ENCODE results near the gene CRTC2. TPM values are rescaled to one million over a fixed set of nuclear protein-coding genes. Genes with fewer than 3 reads are reported as not detected.

CRTC2 gene
- total and polyA plus RNA-seq, 5 donors from 2014 or later = 13.6 to 145 (median 27.1) TPM

DNA sequence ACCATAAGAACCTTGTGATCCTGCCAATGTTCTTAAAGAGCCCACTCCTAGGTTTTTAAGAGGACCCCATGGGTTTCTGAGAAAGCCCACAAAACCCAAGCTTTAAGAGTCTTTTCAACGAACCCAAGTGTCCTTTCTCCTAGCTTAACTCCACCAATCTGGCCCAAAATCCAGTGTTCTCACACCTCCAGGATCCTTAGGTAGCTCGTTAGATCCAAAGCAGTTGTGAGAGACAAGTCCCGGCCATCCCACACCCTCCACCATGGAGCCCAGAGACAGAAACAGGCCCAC, 13.6 kb downstream of the CRTC2 start:
- H3K36me3 Mint-ChIP-seq = peaks cover 26% of the 10 kb centered on the region
- peaks cover 0 to 51% (median 22%) of the 10 kb centered on the region in 4 donors for H3K4me1 Mint-ChIP-seq
- peak overlapping the region; percentile 94 to 97 (median 95) for H3K27ac Mint-ChIP-seq
- Histone ChIP-seq H3K9me3 (ENCODE audit: control insufficient read depth in 2 of 2, low read length in 2 of 2) (no peaks in the 10 kb centered on the region), H3K27ac (ENCODE audit: insufficient read depth, low read length, poor library complexity, severe bottlenecking) (peak overlapping the region; percentile 91), H3K27me3 (ENCODE audit: control insufficient read depth, insufficient read depth, low read length) (no peaks in the 10 kb centered on the region), H3K36me3 (ENCODE audit: control insufficient read depth, insufficient read depth, low read length) (peaks cover 53% of the 10 kb centered on the region), H3K4me1 (ENCODE audit: control insufficient read depth, insufficient read depth, low read length, poor library complexity, severe bottlenecking) (peaks cover 42% of the 10 kb centered on the region), H3K4me3 (ENCODE audit: low read depth, low read length) (peak overlapping the region; percentile 91)
- no peaks in the 10 kb centered on the region for H3K9me3 Mint-ChIP-seq
- ATAC-seq (ENCODE audit: low read depth in 2 of 2) = no peak
- H3K27me3 Mint-ChIP-seq = peaks cover 6% of the 10 kb centered on the region
- H3K4me3 Mint-ChIP-seq = peak overlapping the region; percentile 95 to 99 (median 97)
- no peak for DNase-seq

- Histone ChIP-seq H3K27ac (ENCODE audit: insufficient read depth, low read length, poor library complexity, severe bottlenecking) (peak overlapping the region; percentile 91), H3K36me3 (ENCODE audit: control insufficient read depth, insufficient read depth, low read length) (peaks cover 55% of the 10 kb centered on the region)
- peak overlapping the region; percentile 95 to 99 (median 97) for H3K4me3 Mint-ChIP-seq
Measured at GRCh38 chr1:153944005-153944826, 14.2 kb downstream of the CRTC2 start.

GRCh38 chr1:153942766-153943549, 15.5 kb downstream of the CRTC2 start:
- ATAC-seq (ENCODE audit: low read depth in 2 of 2) (no peak), DNase-seq (no peak)
- H3K4me3 ChIP-seq (ENCODE audit: low read depth, low read length) = no peak overlapping the region
- no peaks in the 10 kb centered on the region for H3K9me3 Mint-ChIP-seq
- H3K36me3 ChIP-seq (ENCODE audit: control insufficient read depth, insufficient read depth, low read length) = peaks cover 49% of the 10 kb centered on the region
- peak overlapping the region; percentile 23 for H3K27ac ChIP-seq (ENCODE audit: insufficient read depth, low read length, poor library complexity, severe bottlenecking)
- peak overlapping the region in 2 of 3 donors; percentile 83 to 97 for H3K27ac Mint-ChIP-seq
- peaks cover 6% of the 10 kb centered on the region for H3K27me3 Mint-ChIP-seq
- no peaks in the 10 kb centered on the region for H3K9me3 ChIP-seq (ENCODE audit: control insufficient read depth in 2 of 2, low read length in 2 of 2)
- peaks cover 38% of the 10 kb centered on the region for H3K36me3 Mint-ChIP-seq
- H3K27me3 ChIP-seq (ENCODE audit: control insufficient read depth, insufficient read depth, low read length) = no peaks in the 10 kb centered on the region
- H3K4me1 ChIP-seq (ENCODE audit: control insufficient read depth, insufficient read depth, low read length, poor library complexity, severe bottlenecking) = peaks cover 42% of the 10 kb centered on the region
- H3K4me1 Mint-ChIP-seq = peaks cover 0 to 58% (median 22%) of the 10 kb centered on the region in 4 donors
- peak overlapping the region in 2 of 4 donors; percentile 11 to 76 for H3K4me3 Mint-ChIP-seq

More at GRCh38 chr1:153944005-153944826, 14.2 kb downstream of the CRTC2 start:
- Mint-ChIP-seq H3K9me3 (no peaks in the 10 kb centered on the region), H3K36me3 (peaks cover 31% of the 10 kb centered on the region), H3K27me3 (peaks cover 6% of the 10 kb centered on the region), H3K4me1 (peaks cover 0 to 52% (median 22%) of the 10 kb centered on the region in 4 donors), H3K27ac (peak overlapping the region; percentile 94 to 97 (median 95))
- no peaks in the 10 kb centered on the region for H3K27me3 ChIP-seq (ENCODE audit: control insufficient read depth, insufficient read depth, low read length)
- peaks cover 42% of the 10 kb centered on the region for H3K4me1 ChIP-seq (ENCODE audit: control insufficient read depth, insufficient read depth, low read length, poor library complexity, severe bottlenecking)
- ATAC-seq (ENCODE audit: low read depth in 2 of 2) (no peak), DNase-seq (no peak)
- H3K4me3 ChIP-seq (ENCODE audit: low read depth, low read length) = peak overlapping the region; percentile 91
- no peaks in the 10 kb centered on the region for H3K9me3 ChIP-seq (ENCODE audit: control insufficient read depth in 2 of 2, low read length in 2 of 2)

DNA sequence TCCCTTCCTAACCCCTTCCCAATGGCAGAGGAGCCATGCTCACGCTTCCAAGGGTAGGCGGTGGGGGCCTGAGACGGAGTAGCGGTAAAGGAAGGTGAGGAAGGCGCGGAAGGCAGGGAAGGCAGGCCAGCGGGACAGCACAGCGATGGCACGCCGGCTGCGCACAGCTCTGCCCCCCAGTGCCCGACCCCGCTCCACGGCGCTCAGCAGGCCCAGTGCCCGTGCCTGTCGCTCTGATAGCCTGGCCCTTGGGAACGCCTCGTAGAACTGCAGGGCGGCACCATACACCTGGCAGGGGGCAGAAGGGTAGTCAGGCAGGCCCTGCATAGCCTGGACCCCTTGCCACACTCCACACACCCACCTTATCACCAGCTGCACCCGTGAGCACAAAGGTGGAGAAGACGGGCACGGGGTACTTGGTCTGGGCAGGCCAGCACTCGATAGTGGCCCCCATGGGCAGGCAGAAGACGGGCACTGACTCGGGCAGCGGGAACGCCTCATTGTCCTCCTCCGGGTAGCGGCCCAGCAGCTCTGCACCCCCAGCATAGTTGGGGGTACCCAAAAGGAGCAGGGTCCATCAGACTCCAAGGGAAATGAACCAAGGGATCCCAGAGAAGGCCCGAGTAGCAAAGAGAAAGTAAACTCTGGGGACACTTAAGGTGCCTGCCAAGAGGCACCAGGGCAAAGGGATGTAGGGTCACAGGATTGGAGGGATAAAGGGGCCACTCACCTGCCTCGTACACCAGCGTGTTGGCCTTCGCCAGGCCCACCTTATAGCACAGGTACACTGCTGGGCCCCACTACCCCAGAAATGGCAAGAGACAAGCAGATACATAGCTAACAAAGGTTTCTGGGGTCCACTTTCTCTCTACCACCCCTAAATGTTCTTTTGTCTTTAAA, 16.3 kb downstream of the CRTC2 start:
- Mint-ChIP-seq H3K4me1 (peaks cover 0 to 55% (median 24%) of the 10 kb centered on the region in 4 donors), H3K27me3 (peaks cover 6% of the 10 kb centered on the region), H3K4me3 (peak overlapping the region in 2 of 4 donors; percentile 22 to 57), H3K27ac (peak overlapping the region in 2 of 3 donors; percentile 31 to 97), H3K36me3 (peaks cover 45% of the 10 kb centered on the region), H3K9me3 (no peaks in the 10 kb centered on the region)
- Histone ChIP-seq H3K36me3 (ENCODE audit: control insufficient read depth, insufficient read depth, low read length) (peaks cover 54% of the 10 kb centered on the region), H3K4me3 (ENCODE audit: low read depth, low read length) (no peak overlapping the region), H3K27ac (ENCODE audit: insufficient read depth, low read length, poor library complexity, severe bottlenecking) (peak overlapping the region; percentile 23), H3K9me3 (ENCODE audit: control insufficient read depth in 2 of 2, low read length in 2 of 2) (no peaks in the 10 kb centered on the region), H3K27me3 (ENCODE audit: control insufficient read depth, insufficient read depth, low read length) (no peaks in the 10 kb centered on the region), H3K4me1 (ENCODE audit: control insufficient read depth, insufficient read depth, low read length, poor library complexity, severe bottlenecking) (peaks cover 42% of the 10 kb centered on the region)
- DNase-seq (no peak), ATAC-seq (ENCODE audit: low read depth in 2 of 2) (no peak)

- Histone ChIP-seq H3K4me3 (ENCODE audit: low read depth, low read length) (no peak overlapping the region), H3K9me3 (ENCODE audit: control insufficient read depth in 2 of 2, low read length in 2 of 2) (no peaks in the 10 kb centered on the region), H3K27ac (ENCODE audit: insufficient read depth, low read length, poor library complexity, severe bottlenecking) (no peak overlapping the region), H3K27me3 (ENCODE audit: control insufficient read depth, insufficient read depth, low read length) (no peaks in the 10 kb centered on the region), H3K4me1 (ENCODE audit: control insufficient read depth, insufficient read depth, low read length, poor library complexity, severe bottlenecking) (peaks cover 36% of the 10 kb centered on the region), H3K36me3 (ENCODE audit: control insufficient read depth, insufficient read depth, low read length) (peaks cover 67% of the 10 kb centered on the region)
- Mint-ChIP-seq H3K36me3 (peaks cover 55% of the 10 kb centered on the region), H3K4me1 (peaks cover 0 to 50% (median 27%) of the 10 kb centered on the region in 4 donors), H3K9me3 (no peaks in the 10 kb centered on the region), H3K27me3 (peaks cover 6% of the 10 kb centered on the region), H3K27ac (peak overlapping the region in 2 of 3 donors; percentile 49 to 74), H3K4me3 (peak overlapping the region in 2 of 4 donors; percentile 5 to 27)
- DNase-seq = no peak
- no peak for ATAC-seq (ENCODE audit: low read depth in 2 of 2)
Measured at GRCh38 chr1:153940756-153941155, 17.7 kb downstream of the CRTC2 start.

DNA sequence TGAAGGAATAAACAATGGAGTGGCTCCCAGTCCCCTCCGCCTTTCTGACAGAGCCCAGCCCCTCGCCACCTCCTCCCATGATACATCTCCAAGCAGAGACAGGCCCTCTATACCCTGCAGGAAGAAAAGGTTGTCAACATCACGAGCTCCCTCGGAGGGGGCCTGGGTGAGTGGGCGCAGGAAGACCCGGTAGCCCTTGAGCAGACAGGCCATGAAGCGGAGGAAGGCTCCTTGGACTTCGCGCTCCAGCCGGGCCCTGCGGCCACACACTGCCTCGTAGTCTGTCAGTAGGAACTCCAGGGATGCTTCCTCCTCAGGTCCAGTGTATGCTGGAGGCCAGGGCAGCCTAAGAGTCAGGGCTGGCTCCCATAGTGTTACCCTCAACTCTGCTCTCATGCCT, 18.9 kb downstream of the CRTC2 start:
- no peak for ATAC-seq (ENCODE audit: low read depth in 2 of 2)
- Histone ChIP-seq H3K4me1 (ENCODE audit: control insufficient read depth, insufficient read depth, low read length, poor library complexity, severe bottlenecking) (peaks cover 24% of the 10 kb centered on the region), H3K27me3 (ENCODE audit: control insufficient read depth, insufficient read depth, low read length) (no peaks in the 10 kb centered on the region), H3K9me3 (ENCODE audit: control insufficient read depth in 2 of 2, low read length in 2 of 2) (no peaks in the 10 kb centered on the region), H3K27ac (ENCODE audit: insufficient read depth, low read length, poor library complexity, severe bottlenecking) (no peak overlapping the region), H3K36me3 (ENCODE audit: control insufficient read depth, insufficient read depth, low read length) (peaks cover 80% of the 10 kb centered on the region), H3K4me3 (ENCODE audit: low read depth, low read length) (no peak overlapping the region)
- peaks cover 59% of the 10 kb centered on the region for H3K36me3 Mint-ChIP-seq
- H3K27me3 Mint-ChIP-seq = no peaks in the 10 kb centered on the region
- peak overlapping the region in 2 of 3 donors; percentile 52 to 67 for H3K27ac Mint-ChIP-seq
- H3K9me3 Mint-ChIP-seq = no peaks in the 10 kb centered on the region
- H3K4me3 Mint-ChIP-seq = peak overlapping the region in 1 of 4 donors; percentile 31
- peaks cover 0 to 42% (median 20%) of the 10 kb centered on the region in 4 donors for H3K4me1 Mint-ChIP-seq
- DNase-seq = no peak

DNA sequence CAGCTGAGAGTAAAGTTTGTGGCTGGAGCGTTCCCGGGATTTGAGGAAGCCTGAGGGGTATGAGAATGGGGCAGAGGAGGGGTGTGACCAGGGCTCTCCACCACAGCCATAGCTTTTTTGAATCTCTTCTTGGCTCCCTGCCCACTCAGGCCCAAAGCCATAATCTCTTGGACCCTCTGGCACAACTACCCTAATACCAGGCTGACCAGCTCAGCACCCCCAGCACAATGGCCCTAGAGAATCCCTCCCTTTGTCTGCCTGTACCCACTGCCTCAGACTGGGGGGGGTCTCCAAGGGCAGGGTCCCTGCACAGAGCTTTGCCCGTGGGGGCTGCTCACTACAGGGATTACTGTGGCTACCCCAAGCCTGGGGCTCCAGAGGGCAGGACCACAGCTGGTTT, 19.4 kb downstream of the CRTC2 start:
- peak overlapping the region in 1 of 3 donors; percentile 45 for H3K27ac Mint-ChIP-seq
- H3K9me3 ChIP-seq (ENCODE audit: control insufficient read depth in 2 of 2, low read length in 2 of 2) = no peaks in the 10 kb centered on the region
- peaks cover 19% of the 10 kb centered on the region for H3K4me1 ChIP-seq (ENCODE audit: control insufficient read depth, insufficient read depth, low read length, poor library complexity, severe bottlenecking)
- peak overlapping the region in 1 of 4 donors; percentile 31 for H3K4me3 Mint-ChIP-seq
- H3K27ac ChIP-seq (ENCODE audit: insufficient read depth, low read length, poor library complexity, severe bottlenecking) = no peak overlapping the region
- no peaks in the 10 kb centered on the region for H3K9me3 Mint-ChIP-seq
- no peaks in the 10 kb centered on the region for H3K27me3 Mint-ChIP-seq
- peaks cover 0 to 37% (median 17%) of the 10 kb centered on the region in 4 donors for H3K4me1 Mint-ChIP-seq
- no peak overlapping the region for H3K4me3 ChIP-seq (ENCODE audit: low read depth, low read length)
- DNase-seq (no peak), ATAC-seq (ENCODE audit: low read depth in 2 of 2) (no peak)
- H3K36me3 Mint-ChIP-seq = peaks cover 61% of the 10 kb centered on the region
- H3K36me3 ChIP-seq (ENCODE audit: control insufficient read depth, insufficient read depth, low read length) = peaks cover 85% of the 10 kb centered on the region
- no peaks in the 10 kb centered on the region for H3K27me3 ChIP-seq (ENCODE audit: control insufficient read depth, insufficient read depth, low read length)
